Measurements from ENCODE around the gene TNRC6C.
"Not testable (repeated sequence)": the region's sequence is repeated elsewhere in the genome, so short reads cannot be mapped to it uniquely, and the experiment has no call there.

TNRC6C gene

GRCh38 chr17:77930780-77931768 is 27.4 kb upstream of the TNRC6C start:
- DNase-seq: no peak

- no peak for DNase-seq
Measured at GRCh38 chr17:77933777-77934398, 24.6 kb upstream of the TNRC6C start.

DNA sequence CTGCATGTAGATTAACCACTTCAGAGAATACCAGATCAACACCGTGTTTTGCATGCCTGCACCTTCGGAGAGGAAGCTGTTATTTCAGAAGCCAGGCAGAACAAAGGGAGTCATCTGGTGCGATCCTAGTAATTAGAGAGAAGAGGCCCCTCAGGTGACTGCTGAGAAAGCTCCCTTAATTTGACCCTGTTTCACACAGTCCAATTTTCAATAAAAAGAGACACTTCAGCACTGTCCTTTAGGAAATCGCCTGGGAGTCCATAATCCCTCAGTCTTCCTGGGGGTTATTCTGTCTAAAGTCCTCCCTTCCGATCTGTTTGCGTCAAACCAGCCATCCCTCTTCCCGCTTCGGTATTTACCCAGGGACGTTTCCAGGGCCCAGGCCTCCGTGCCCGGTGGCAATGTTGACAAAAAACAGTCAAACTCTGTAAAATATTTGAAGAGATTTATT is 23.4 kb upstream of the TNRC6C start:
- DNase-seq: no peak

GRCh38 chr17:77935744-77936143 is 22.8 kb upstream of the TNRC6C start:
- DNase-seq: not testable (repeated sequence)

- no peak for DNase-seq
Measured at GRCh38 chr17:77936881-77937280, 21.6 kb upstream of the TNRC6C start.

DNA sequence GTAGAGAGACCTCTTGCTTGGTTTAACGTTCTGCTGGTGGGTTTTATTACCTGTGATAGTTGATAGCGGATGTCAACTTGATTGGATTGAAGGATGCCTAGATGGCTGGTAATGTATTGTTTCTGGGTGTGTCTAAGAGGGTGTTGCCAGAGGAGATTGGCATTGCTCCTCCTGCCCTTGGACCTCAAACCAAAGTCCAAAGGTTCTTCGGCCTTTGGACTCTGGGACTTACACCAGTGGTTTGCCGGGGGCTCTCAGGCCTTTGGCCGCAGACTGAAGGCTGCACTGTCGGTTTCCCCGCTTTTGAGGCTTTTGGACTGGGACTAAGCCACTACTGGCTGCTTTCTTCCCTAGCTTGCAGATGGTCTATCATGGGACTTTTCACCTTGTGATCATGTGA is 17.5 kb upstream of the TNRC6C start:
- DNase-seq: no peak

DNA sequence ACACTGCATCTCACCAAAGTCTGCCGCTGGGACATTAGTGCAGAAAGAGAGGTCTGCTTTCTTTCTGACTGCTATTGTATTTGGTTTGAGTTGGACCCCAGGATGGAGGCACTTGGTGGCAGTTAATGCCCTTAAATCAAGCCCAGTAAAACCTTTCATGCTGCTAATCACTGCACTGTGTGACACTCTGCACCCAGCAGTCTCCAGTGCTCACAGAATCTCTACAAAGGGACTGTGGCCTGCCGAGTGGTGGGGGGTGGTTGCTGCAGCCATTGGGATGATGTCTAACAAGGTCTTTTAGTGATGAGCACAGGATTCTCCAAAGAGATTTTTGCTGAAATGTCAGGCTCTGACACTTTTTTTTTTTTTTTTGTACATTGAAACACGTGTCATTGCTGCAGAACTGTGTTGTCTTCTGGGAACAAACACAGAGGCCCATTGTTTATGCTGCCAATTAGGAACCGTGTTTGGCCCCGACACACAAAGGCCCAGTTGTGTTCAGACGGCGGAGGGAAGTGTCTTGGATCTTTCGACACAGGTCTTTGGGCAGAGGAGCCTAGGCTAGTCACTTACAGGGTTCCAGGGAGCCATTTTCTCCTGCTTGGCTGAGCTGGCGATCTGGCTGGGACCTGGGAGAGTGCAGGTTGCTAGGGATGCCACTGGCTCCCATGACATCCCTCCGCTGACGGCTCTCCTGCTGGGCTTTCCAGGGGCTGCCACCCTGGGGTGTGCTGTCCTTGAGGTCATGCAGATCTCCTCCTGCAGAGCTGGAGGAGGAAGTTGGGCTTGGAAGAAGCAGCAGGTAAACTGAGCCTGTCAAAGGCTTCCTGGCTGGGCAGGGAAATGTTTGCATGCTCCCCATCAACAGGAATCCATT is 16.2 kb upstream of the TNRC6C start:
- no peak for DNase-seq

- no peak for DNase-seq
Measured at GRCh38 chr17:77943971-77944370, 14.5 kb upstream of the TNRC6C start.

GRCh38 chr17:77944390-77945222 is 13.9 kb upstream of the TNRC6C start:
- DNase-seq: no peak

DNA sequence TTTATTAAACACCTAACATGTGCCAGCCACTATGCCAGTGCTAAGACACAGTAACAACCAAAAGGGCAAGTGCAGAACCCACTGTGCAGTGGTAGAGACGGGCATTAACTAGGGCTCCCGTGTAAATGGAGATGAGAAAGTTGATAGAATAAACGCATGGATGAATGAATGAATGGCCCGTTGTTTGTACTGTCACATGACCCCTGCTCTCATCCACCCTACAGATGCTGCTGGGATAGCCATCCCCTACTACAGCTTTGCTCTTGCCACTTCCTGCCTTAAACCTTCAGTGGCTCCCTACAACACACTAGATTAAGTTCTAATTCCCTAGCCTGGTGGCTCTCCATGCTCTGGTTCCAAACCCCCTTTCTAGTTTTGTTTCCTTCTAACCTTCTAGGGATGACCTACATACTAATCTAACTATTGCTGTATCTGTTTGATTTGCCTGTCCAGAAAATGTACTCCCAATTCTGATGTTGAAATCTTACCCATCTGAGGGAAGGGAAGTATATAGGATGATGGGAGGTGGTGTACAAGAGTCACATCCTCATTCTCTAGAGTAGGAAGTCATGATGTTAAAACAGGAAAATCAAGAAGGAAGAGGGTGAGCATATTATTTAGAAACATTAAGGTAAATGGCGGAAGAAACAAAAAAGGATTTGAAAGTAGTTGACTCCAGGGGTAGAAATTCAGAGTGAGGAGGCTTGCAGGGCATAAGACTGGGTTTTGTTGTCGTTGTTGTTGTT is 11.4 kb upstream of the TNRC6C start:
- no peak for DNase-seq

DNA sequence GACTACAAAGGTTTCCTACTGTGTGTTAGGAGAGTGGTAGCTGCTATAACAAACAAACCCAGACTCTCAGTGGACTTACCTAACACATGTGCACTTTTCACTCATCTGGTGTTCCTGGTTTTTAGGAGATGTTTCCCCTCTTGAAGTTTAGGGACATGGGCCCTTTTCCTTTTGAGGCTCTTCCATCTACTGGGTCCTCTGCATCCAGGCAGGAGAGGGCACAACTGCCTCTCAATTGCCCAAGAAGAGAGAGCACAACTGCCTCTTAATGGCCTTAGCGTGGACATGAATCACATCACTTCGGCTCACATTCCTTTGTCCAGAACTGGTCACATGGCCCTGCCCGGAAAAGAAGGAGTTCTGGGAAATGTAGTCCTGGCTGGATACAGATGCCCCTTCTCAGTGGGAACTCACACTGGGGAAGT is 9.8 kb upstream of the TNRC6C start:
- DNase-seq: no peak

DNA sequence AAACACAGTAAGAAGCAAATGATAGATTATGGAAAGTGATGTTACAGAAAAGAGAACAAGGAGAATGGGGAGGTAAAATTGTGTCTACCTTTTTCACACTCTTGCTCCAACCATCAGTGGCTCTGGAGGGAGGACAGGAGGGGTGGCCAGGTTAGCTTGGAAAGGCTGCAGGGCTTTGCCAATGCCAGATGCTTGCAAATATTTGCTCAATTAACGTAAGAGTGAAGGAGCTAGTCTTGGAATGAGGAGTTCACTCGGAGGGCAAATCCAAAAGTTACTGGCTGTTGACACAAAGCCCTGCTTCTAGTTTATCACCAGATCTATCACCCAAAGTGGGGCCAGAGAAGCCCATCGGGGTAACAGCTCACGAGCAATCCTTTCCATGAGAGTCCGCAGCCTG is 7.4 kb upstream of the TNRC6C start:
- no peak for DNase-seq

DNA sequence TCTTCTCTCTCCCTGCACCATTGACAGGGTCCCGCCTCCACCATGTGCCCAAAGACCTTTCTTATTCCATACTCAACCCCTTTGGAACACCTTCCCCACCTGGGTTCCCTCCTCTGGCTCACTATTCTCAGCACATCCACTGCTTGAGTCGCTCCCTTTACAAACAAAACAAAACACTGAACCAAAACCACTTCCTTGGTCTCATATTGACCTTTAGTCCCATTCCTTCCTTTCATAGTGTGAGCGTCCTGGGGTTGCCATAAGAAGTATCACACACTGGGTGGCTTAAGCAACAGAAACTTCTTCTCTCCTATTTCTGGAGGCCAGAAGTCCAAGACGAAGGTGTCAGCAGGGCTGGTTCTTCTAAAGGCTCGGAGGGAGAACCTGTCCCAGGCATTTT is 6.1 kb upstream of the TNRC6C start:
- DNase-seq: no peak

- no peak for DNase-seq
Measured at GRCh38 chr17:77957235-77957856, 1.2 kb upstream of the TNRC6C start.

GRCh38 chr17:77958716-77959125 is 218 bp downstream of the TNRC6C start:
- DNase-seq: no peak

DNA sequence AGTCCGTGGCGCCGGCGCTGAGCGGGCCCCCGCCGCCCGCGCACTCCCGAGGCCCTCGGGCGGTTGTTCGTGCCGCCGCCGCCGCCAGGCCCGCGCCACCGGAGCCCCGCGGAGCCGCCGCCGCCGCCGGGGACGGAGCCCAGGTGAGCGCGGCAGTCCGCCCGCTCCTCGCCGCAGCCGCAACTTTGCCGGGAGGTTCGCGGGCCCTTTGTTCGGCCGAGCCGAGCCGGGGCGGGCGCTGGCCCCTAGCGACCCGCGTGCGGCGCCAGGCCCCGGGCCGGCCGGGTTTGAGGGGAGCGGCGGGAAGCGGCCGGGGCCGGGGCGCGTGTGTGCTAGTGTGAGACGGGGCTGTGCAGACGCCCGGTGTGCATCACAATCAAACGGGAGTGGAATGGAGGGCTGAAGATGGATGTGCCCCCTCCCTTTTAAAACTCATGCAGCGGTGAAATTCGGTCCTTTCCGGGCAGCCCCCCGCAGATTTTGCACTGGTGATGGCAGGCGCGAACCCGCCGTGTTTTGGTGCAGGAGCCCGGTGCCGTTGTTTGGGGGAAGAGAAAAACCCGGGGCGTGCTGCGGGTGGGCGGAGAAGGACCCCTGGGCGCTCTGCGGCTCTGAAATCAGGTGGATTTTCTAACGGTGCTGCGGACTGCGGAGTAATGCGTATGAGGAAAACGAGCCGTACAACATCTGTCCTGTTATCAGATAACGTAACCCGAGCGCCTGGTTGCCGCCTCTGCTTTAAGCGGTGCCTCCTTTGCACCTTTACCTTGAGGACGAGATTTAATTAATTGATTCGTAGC is 823 bp downstream of the TNRC6C start:
- peak in 1 of 4 experiments; percentile 25 for DNase-seq

- no peak for DNase-seq
Measured at GRCh38 chr17:77959926-77960521, 1.5 kb downstream of the TNRC6C start.

GRCh38 chr17:77961741-77962140 is 3.2 kb downstream of the TNRC6C start:
- DNase-seq: no peak

GRCh38 chr17:77962348-77962747 is 3.8 kb downstream of the TNRC6C start:
- no peak for DNase-seq

DNA sequence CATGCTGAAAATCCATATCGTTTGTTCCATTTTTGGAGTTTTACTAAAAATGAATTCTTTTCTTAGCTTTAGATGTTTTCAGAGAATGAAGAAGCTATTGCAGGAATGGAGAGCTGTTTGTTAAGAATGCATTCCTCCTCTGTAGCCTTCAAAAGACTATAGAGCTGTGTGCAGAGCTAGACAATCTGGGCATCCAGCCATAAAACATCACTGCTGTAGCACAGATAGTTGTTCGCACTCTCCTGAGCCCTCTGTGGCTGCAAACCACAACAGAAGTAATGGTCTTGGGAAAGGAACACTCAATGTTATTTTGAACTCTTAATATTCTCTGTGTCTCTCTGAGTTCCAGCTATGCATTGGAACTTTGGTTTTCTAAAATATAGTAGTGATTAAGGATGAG is 4.9 kb downstream of the TNRC6C start:
- no peak for DNase-seq

Measured in activated CD4-positive, CD25-positive, alpha-beta regulatory T cell (primary cell).